ENCODE data around the gene PLS1. TPM values are rescaled to one million over a fixed set of nuclear protein-coding genes. Genes with fewer than 3 reads are reported as not detected.

PLS1 gene
- polyA plus RNA-seq, 2 of the 4 experiments (the other 2 are of a cell fraction), result 18.5 to 78.1 TPM

GRCh38 chr3:142651711-142652110 is 55.5 kb downstream of the PLS1 start:
- FAIRE-seq, result no peak
- H3K4me3 ChIP-seq, result no peak overlapping the region
- POLR2A ChIA-PET, result no interaction called here
- no peaks in the 10 kb centered on the region for H3K9me3 ChIP-seq
- no peak for TF ChIP-seq FOSL2 (IDR thresholded peaks at IDR 0.05)
- TF ChIP-seq FOSL2 (CRISPR knock-in tag; IDR thresholded peaks at IDR 0.05), result no peak
- TF ChIP-seq REST (IDR thresholded peaks at IDR 0.05), result no peak
- no peak for TF ChIP-seq NPAS2 (CRISPR knock-in tag; IDR thresholded peaks at IDR 0.05; ENCODE audit: borderline replicate concordance)
- no peak for TF ChIP-seq CHD4 (IDR thresholded peaks at IDR 0.05; ENCODE audit: borderline replicate concordance)
- TF ChIP-seq ELK1 (IDR thresholded peaks at IDR 0.05; ENCODE audit: low read depth, low read length), result no peak
- TF ChIP-seq HES2 (IDR thresholded peaks at IDR 0.05), result no peak
- TF ChIP-seq, protein P1, sequence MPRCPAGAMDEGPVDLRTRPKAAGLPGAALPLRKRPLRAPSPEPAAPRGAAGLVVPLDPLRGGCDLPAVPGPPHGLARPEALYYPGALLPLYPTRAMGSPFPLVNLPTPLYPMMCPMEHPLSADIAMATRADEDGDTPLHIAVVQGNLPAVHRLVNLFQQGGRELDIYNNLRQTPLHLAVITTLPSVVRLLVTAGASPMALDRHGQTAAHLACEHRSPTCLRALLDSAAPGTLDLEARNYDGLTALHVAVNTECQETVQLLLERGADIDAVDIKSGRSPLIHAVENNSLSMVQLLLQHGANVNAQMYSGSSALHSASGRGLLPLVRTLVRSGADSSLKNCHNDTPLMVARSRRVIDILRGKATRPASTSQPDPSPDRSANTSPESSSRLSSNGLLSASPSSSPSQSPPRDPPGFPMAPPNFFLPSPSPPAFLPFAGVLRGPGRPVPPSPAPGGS (IDR thresholded peaks at IDR 0.05), result no peak
- no peak for TF ChIP-seq RFX5 (IDR thresholded peaks at IDR 0.05)
- no peak for TF ChIP-seq RARB (CRISPR knock-in tag; IDR thresholded peaks at IDR 0.05)
- TF ChIP-seq MAZ (IDR thresholded peaks at IDR 0.05; ENCODE audit: borderline replicate concordance, low read depth, low read length), result no peak
- no peak for TF ChIP-seq JUN (IDR thresholded peaks at IDR 0.05)
- TF ChIP-seq, protein P2, sequence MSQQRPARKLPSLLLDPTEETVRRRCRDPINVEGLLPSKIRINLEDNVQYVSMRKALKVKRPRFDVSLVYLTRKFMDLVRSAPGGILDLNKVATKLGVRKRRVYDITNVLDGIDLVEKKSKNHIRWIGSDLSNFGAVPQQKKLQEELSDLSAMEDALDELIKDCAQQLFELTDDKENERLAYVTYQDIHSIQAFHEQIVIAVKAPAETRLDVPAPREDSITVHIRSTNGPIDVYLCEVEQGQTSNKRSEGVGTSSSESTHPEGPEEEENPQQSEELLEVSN (IDR thresholded peaks at IDR 0.05; ENCODE audit: borderline replicate concordance, low read depth), result no peak
- no peak for TF ChIP-seq HMGXB4 (CRISPR knock-in tag; IDR thresholded peaks at IDR 0.05; ENCODE audit: borderline replicate concordance)
- TF ChIP-seq, protein P3, sequence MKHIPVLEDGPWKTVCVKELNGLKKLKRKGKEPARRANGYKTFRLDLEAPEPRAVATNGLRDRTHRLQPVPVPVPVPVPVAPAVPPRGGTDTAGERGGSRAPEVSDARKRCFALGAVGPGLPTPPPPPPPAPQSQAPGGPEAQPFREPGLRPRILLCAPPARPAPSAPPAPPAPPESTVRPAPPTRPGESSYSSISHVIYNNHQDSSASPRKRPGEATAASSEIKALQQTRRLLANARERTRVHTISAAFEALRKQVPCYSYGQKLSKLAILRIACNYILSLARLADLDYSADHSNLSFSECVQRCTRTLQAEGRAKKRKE (CRISPR knock-in tag; IDR thresholded peaks at IDR 0.05; ENCODE audit: low read depth), result no peak
- no peak for TF ChIP-seq JUNB (IDR thresholded peaks at IDR 0.05)
- no peak for TF ChIP-seq FOXS1 (CRISPR knock-in tag; IDR thresholded peaks at IDR 0.05)
- no peak for TF ChIP-seq BHLHE40 (IDR thresholded peaks at IDR 0.05; ENCODE audit: low read depth, low read length)
- TF ChIP-seq EHMT2 (IDR thresholded peaks at IDR 0.05; ENCODE audit: low read depth), result no peak
- no peak for ATAC-seq
- no peak overlapping the region for H3K27ac ChIP-seq
- H3K4me2 ChIP-seq, result no peak overlapping the region
- DNase-seq (ENCODE audit: low read depth in 1 of 2, low spot score in 1 of 2), result no peak
- H3K4me1 ChIP-seq, result peaks cover 28% of the 10 kb centered on the region
- CTCF ChIA-PET, result interaction anchor here (0.8 to 2.0 kb wide), 3 partner anchors 11 to 24 kb away, joined by 3 to 5 read pairs (median 4); no protein-coding TSS in a partner anchor
